Ovary (tissue), 3 donors: ENCODE data around the gene SORCS3.

ENCODE experiments used
- CTCF ChIP-seq, 3 donors: fragments of 450-650 bp in 2 of 3; fragments of 200-600 bp in 1 of 3; IDR thresholded peaks; one replicate each; pipeline versions ENCODE4 v1.5.1 to v1.8.0; 2016 to 2022; ENCODE audit warnings: antibody characterized with exemption in 3 of 3, mild to moderate bottlenecking in 1 of 3
- EP300 ChIP-seq: sonication (generic); formaldehyde crosslinking; IDR thresholded peaks from one replicate; pipeline ENCODE4 v1.6.1; 2017; ENCODE audit warnings: antibody characterized with exemption
- donor health status: DM: no; HTN: no; CAD: no.

DNA sequence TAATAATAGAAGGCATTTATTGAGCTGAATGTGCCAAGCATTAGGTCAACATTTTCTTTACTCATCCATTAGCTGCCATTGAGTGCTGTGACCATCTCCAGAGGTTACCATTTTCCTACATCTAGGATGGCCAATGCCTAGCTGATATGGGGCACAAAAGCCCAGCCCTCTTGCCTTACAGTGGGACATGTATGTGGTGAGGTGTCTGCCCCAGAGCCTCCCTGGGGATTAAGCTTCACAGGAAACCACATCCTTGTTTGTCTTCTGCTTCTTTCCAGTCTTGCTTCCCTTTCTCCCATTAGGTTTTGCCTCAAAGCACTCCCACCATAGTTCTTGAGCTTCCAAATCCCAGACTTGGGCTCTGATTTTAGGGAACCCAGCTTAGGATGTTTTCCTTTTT, 258.7 kb downstream of the SORCS3 start:
- TF ChIP-seq EP300 = no peak
- TF ChIP-seq CTCF (IDR thresholded peaks at IDR 0.05) = no peak
